ENCODE data around the gene GOLGA8N. TPM values are rescaled to one million over a fixed set of nuclear protein-coding genes. Genes with fewer than 3 reads are reported as not detected.
"Not testable (repeated sequence)": the region's sequence is repeated elsewhere in the genome, so short reads cannot be mapped to it uniquely, and the experiment has no call there.

GOLGA8N gene
- total RNA-seq, result 10 to 100 TPM; 32.0 to 36.9 TPM

DNA sequence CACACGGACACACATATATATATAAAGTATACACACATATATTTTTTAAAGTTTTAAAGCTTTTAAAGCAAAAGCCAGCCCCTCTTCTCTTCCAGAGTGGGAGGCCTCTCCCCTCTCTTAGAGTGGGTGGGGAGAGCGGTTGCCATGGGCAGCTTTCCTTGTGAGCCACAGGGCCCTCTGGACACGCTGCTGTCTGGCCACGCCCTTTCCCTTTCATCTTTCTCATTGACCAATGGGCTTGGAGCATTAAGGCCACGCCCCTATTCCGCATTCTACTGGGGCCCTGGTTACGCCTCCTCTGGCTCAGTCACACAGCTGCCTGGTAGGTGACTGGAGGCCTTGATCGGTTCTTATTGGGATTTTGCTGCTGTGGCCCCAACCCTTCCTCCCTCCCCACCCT is at the start of gene GOLGA8N:
Gene GOLGA8N, plus strand, starts transcription at position 306 of the 400 bp plus-strand sequence.
- H3K36me3 Mint-ChIP-seq (ENCODE audit: low read depth); H3K27me3 Mint-ChIP-seq (ENCODE audit: low read depth); H3K27ac Mint-ChIP-seq; CTCF ChIA-PET; H3K4me1 Mint-ChIP-seq (ENCODE audit: low read depth); POLR2A ChIA-PET; DNase-seq; H3K9me3 Mint-ChIP-seq (ENCODE audit: insufficient read depth); ATAC-seq; H3K4me3 Mint-ChIP-seq: not testable (repeated sequence)

DNA sequence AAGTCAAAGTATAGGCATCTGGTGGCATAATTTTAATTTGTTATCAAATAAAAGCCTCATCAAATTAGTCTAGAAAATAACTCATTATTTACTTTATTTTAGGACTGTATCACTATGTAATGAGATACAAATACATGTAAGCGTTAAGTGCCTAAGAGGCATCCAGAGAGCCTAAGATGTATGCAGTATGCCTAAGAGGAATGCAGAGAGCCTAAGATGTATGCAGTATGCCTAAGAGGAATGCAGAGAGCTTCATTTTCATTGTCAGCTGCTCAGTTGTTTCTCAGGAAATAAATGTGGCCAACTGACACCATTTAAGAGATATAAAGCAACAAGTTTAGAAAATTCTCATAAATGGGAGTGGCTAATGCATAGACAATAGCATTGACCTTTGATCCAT is 49.8 kb upstream of the GOLGA8N start:
- ATAC-seq; CTCF ChIA-PET; H3K9me3 Mint-ChIP-seq (ENCODE audit: insufficient read depth); H3K27me3 Mint-ChIP-seq (ENCODE audit: low read depth); H3K4me3 Mint-ChIP-seq; POLR2A ChIA-PET; H3K27ac Mint-ChIP-seq; DNase-seq; H3K4me1 Mint-ChIP-seq (ENCODE audit: low read depth); H3K36me3 Mint-ChIP-seq (ENCODE audit: low read depth): not testable (repeated sequence)

DNA sequence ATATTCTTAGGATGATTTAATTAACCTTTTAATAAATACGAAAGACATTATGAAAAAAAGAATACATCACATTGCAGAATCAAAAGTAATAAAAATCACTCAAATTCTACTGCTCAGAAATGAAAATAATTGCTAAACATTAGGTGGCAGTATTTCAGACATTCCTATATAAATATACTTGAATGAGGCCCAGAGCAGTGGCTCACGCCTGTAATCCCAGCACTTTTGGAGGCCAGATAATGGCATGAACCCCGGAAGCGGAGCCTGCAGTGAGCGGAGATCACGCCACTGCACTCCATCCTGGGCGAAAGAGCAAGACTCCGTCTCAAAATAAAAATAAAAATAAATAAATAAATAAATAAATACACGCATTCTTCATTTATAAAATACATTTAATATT is 48.1 kb upstream of the GOLGA8N start:
- DNase-seq; H3K4me3 Mint-ChIP-seq; H3K4me1 Mint-ChIP-seq (ENCODE audit: low read depth); H3K27ac Mint-ChIP-seq; CTCF ChIA-PET; H3K9me3 Mint-ChIP-seq (ENCODE audit: insufficient read depth); POLR2A ChIA-PET; H3K27me3 Mint-ChIP-seq (ENCODE audit: low read depth); H3K36me3 Mint-ChIP-seq (ENCODE audit: low read depth); ATAC-seq: not testable (repeated sequence)

DNA sequence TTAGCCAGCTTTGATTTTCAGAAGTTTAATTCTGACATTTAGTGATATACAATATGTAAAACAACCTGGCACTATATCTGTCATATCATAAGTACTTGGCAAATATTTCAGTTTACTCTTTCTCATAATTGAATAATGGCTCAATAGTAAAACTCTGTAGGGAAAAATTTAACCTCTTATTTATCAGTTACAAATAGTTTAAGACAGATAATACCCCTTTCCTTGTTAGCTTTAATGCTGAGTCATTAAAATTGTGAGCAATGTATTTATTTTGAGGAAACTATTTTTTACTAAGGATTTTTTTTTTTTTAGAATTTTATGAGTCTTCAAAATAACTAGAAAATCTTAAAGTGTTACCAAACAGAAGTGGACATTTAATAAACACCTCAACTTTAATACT is 38.7 kb upstream of the GOLGA8N start:
- H3K27me3 Mint-ChIP-seq (ENCODE audit: low read depth); DNase-seq; ATAC-seq; H3K4me1 Mint-ChIP-seq (ENCODE audit: low read depth); H3K36me3 Mint-ChIP-seq (ENCODE audit: low read depth); H3K4me3 Mint-ChIP-seq; H3K27ac Mint-ChIP-seq; H3K9me3 Mint-ChIP-seq (ENCODE audit: insufficient read depth); POLR2A ChIA-PET; CTCF ChIA-PET: not testable (repeated sequence)

DNA sequence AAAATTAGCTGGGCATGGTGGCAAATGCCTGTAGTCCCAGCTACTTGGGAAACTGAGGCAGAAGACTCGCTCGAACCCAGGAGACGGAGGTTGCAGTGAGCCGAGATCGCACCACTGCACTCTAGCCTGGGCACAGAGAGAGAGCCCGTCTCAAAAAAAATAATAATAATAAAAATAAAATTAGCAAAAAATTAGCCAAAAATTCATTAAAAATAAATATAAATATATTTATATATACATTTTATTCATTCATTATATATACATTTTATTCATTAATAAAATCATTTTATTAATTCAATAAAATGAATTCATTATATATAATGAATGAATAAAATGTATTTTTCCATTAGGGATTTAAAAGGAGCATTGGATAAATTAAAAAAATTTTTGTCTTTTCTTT is 31.1 kb upstream of the GOLGA8N start:
- H3K4me3 Mint-ChIP-seq; H3K4me1 Mint-ChIP-seq (ENCODE audit: low read depth); ATAC-seq; CTCF ChIA-PET; H3K9me3 Mint-ChIP-seq (ENCODE audit: insufficient read depth); H3K27ac Mint-ChIP-seq; DNase-seq; H3K36me3 Mint-ChIP-seq (ENCODE audit: low read depth); H3K27me3 Mint-ChIP-seq (ENCODE audit: low read depth); POLR2A ChIA-PET: not testable (repeated sequence)

DNA sequence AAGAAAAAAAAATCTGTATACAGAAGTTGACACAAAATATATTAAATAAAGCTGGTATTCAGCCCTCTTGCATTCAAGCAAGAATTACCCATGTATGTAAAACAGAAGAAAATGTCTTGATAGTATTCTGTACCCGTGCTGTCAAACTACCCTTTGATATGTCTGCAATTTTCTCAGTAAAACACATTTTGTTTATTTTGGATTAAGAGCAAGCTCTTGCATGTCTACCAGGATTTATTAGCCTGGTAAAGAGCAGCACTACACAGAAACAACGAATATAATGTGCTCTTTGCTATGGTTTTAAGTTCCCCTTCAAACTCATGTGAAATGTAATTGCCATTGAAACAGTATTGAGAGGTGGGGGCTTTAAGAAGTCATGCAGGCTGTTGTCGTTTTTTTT is 24.3 kb upstream of the GOLGA8N start:
- POLR2A ChIA-PET; H3K36me3 Mint-ChIP-seq (ENCODE audit: low read depth); CTCF ChIA-PET; H3K4me3 Mint-ChIP-seq; H3K4me1 Mint-ChIP-seq (ENCODE audit: low read depth); H3K27me3 Mint-ChIP-seq (ENCODE audit: low read depth); DNase-seq; H3K9me3 Mint-ChIP-seq (ENCODE audit: insufficient read depth); H3K27ac Mint-ChIP-seq; ATAC-seq: not testable (repeated sequence)

DNA sequence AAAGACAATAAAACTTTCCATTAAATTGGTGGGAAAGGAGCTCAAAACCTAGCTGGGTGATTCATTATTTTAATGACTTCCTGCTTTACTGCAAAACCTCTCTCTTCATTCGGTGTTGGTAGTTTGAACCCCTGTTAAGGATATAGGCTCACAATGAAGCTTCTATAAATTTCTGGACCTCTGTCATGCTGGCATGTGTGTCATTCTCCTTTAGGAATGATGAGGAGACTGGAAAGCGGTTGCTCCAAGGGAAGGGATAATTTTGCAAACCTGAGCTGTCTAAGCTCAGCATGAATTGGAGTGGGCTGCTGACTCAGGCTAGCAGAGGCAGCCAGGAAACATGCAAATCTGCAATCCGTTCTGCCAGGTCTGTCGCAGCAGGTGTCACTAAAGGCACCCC is 14.8 kb upstream of the GOLGA8N start:
- H3K27me3 Mint-ChIP-seq (ENCODE audit: low read depth); CTCF ChIA-PET; H3K9me3 Mint-ChIP-seq (ENCODE audit: insufficient read depth); H3K36me3 Mint-ChIP-seq (ENCODE audit: low read depth); H3K4me1 Mint-ChIP-seq (ENCODE audit: low read depth); POLR2A ChIA-PET; ATAC-seq: not testable (repeated sequence)
- H3K27ac Mint-ChIP-seq, result peak overlapping the region; percentile 87
- peak overlapping the region; percentile 52 for H3K4me3 Mint-ChIP-seq
- peak; percentile 25 for DNase-seq

DNA sequence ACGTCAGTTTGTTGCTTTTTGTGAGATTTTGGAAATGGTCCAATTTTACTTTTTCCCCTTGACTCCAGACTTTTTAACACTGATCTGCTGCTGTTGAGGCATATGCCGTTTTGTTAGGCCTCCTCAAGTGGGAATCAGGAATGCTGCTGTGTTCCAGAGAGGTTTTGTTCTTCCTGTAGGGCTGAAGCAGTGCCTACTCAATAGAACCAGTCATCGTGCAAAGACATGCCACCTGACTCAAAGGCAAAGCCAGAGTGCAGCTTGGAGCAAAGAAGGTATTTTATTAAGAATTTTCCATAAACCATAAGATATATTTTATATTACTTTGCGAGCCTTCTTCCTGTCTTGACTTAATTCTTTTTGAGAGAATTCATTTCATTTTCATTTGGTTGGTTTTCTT is 7.4 kb upstream of the GOLGA8N start:
- POLR2A ChIA-PET; CTCF ChIA-PET; H3K4me3 Mint-ChIP-seq; H3K27ac Mint-ChIP-seq; DNase-seq; H3K9me3 Mint-ChIP-seq (ENCODE audit: insufficient read depth); H3K4me1 Mint-ChIP-seq (ENCODE audit: low read depth); H3K27me3 Mint-ChIP-seq (ENCODE audit: low read depth); ATAC-seq; H3K36me3 Mint-ChIP-seq (ENCODE audit: low read depth): not testable (repeated sequence)

DNA sequence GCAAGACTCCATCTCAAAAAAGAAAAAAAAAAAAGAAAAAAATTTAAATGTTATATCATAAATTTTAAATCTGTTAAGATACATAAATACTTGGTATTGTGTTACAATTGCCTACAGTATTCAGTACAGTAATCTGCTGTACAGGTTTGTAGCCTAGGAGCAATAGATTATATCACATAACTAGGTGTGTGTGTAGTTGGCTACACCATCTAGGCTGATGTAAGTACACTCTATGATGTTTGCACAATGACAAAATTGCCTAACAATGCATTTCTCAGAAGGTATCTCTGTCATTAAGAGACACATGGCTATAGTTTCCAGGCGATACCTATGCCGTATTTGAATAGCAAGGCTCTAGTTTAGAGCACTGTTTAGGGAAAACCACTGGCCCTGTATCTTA is 16.3 kb downstream of the GOLGA8N start:
- not testable (repeated sequence) for H3K9me3 Mint-ChIP-seq (ENCODE audit: insufficient read depth); H3K27ac Mint-ChIP-seq

DNA sequence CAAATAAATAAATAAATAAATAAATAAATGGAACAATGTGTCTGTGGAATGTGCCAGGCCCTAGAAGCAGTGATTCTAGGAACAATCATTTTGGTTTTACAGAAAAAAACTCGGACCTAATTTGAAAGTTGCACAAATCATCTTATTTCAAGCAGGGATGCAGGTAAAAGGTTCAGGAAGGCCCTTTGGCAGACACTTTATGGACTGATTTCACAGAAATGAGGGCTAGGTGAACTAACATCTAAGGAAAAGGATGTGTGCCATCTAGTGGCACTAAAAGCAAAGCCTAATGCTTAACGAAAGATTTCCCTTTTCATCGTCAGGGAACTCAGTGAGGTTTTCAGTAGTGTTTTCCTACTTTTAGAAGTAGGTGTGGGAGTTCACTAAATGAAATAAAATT is 17.5 kb downstream of the GOLGA8N start:
- H3K9me3 Mint-ChIP-seq (ENCODE audit: insufficient read depth), result not testable (repeated sequence)

More for the DNA sequence above, 16.3 kb downstream of the GOLGA8N start:
- CTCF ChIA-PET; POLR2A ChIA-PET; H3K4me1 Mint-ChIP-seq (ENCODE audit: low read depth); DNase-seq; H3K4me3 Mint-ChIP-seq; H3K27me3 Mint-ChIP-seq (ENCODE audit: low read depth); ATAC-seq; H3K36me3 Mint-ChIP-seq (ENCODE audit: low read depth): not testable (repeated sequence)

DNA sequence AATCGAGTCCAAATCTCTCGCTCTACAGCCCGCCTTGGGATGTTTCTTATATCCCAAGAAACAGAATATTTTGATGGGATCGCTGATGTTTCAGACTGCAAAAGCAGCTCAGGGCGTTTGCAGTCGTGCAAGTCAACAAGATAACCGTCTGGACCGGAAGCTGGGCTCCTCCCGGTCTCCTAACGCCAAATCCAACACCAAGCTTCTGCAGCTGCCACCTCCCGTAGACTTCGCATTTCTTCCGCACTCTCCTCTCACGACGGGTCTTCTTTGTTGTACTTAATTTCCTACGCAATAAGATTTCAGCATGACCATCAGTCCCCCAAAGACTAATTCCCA is 21.4 kb downstream of the GOLGA8N start:
- POLR2A ChIA-PET, result interaction anchor here (0.6 kb wide), 1 partner anchor 1989 kb away, joined by 4 read pairs; the partner anchor contains the start of gene ARHGAP11B
- Mint-ChIP-seq H3K4me1 (ENCODE audit: low read depth) (peaks cover 24% of the 10 kb centered on the region), H3K36me3 (ENCODE audit: low read depth) (peaks cover 30% of the 10 kb centered on the region), H3K27ac (peak overlapping the region; percentile 99), H3K4me3 (peak overlapping the region; percentile 98)
- H3K27me3 Mint-ChIP-seq (ENCODE audit: low read depth); H3K9me3 Mint-ChIP-seq (ENCODE audit: insufficient read depth); CTCF ChIA-PET: not testable (repeated sequence)
- DNase-seq (peak; percentile 60), ATAC-seq (peak; percentile 21)

More for the DNA sequence above, 17.5 kb downstream of the GOLGA8N start:
- H3K4me1 Mint-ChIP-seq (ENCODE audit: low read depth); ATAC-seq; H3K27ac Mint-ChIP-seq; H3K27me3 Mint-ChIP-seq (ENCODE audit: low read depth); H3K36me3 Mint-ChIP-seq (ENCODE audit: low read depth); CTCF ChIA-PET; POLR2A ChIA-PET; H3K4me3 Mint-ChIP-seq: not testable (repeated sequence)
- DNase-seq, result peak; percentile 33

DNA sequence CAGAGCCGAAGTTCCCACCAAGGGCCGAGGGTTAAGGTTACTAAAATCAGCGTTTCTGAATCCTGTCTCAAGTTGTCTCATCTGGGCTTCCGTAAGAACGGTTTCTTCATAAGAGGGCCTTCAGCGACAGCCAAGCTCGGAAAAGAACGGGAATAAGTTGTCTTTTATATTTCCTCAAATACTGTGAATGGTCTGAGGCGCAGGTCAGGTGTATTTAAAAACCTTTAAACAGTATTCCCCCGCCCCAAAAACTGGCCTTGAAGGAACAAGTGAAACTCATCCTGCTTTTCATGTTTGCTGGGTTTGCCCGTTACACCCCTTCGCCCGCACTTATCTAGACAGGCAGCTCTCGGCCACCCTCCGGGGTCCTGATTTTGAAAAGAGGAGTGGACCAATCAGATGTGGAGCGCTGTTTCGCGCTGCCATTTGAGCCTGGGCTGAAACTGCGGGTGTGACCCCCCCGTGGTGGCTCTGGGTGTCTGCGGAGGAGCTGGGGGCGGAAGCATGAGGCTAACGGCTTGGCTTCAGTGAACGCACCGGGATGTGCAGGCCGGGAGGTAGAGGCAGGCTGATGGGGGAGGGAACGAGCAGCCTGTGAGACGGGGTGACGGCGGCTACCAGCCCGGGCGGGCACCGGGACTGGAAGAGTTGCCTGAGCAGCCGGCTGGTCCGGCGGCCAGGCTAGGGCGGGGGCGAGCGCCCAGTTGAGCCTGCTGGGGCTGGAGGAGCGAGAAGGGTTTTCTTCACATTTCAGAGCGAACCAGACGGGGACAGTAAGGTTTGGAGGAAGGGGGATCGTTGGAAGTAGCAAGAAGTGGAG is 22.0 kb downstream of the GOLGA8N start, which contains the start of gene ARHGAP11A:
Gene ARHGAP11A, plus strand, starts transcription at position 454 of the 820 bp plus-strand sequence. CDS start 708 bp downstream, outside the sequence.
- Mint-ChIP-seq H3K27ac (peak within 1 kb of the TSS; percentile 99), H3K36me3 (ENCODE audit: low read depth) (peaks cover 32% of the 10 kb centered on the region), H3K4me1 (ENCODE audit: low read depth) (peaks cover 20% of the 10 kb centered on the region), H3K4me3 (peak within 1 kb of the TSS; percentile 98)
- POLR2A ChIA-PET, result interaction anchor here (0.6 kb wide), 1 partner anchor 1989 kb away, joined by 4 read pairs; the partner anchor contains the start of gene ARHGAP11B
- DNase-seq (peak; percentile 93), ATAC-seq (peak; percentile 90)
- CTCF ChIA-PET; H3K27me3 Mint-ChIP-seq (ENCODE audit: low read depth); H3K9me3 Mint-ChIP-seq (ENCODE audit: insufficient read depth): not testable (repeated sequence)
